Measurements from ENCODE around the gene HCRTR1.

The HCRTR1 gene

DNA sequence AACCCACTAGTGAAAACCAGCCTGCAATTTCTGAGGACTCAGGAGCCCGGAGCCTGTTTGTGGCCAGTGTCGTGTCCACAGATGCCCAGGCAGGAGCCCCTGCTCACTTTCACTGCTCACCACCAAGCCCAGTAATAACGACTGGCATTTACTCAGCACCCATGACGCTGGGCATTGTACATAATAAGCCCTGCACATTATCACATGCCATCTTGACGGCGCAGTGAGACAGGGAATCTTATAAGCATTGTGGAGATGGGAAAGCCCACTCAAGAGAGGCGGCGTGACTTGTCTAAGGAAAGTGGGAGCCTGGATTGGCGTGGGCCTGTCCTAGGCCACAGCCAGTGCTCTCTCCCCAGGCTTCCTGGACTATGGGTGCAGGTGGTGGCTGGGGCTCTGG is 55.9 kb downstream of the HCRTR1 start:
- no peaks in the 10 kb centered on the region for H3K36me3 ChIP-seq (ENCODE audit: insufficient read depth, low read length)
- H3K9ac ChIP-seq (ENCODE audit: low read depth, low read length): no peak overlapping the region
- H3K4me1 ChIP-seq (ENCODE audit: insufficient read depth, low read length): peaks cover 9% of the 10 kb centered on the region; the same call in 1 of the 2 replicates
- no peak overlapping the region for H3K27ac ChIP-seq (ENCODE audit: low read depth, low read length)
- H3K4me3 ChIP-seq (ENCODE audit: low read length): no peak overlapping the region
- H3K9me3 ChIP-seq (ENCODE audit: insufficient read depth, low read depth, low read length): no peaks in the 10 kb centered on the region
- no peaks in the 10 kb centered on the region for H3K27me3 ChIP-seq (ENCODE audit: insufficient read depth, low read length)
- 94% methylated on average over 9 of the region's 9 CpGs for WGBS

- Histone ChIP-seq H3K9me3 (ENCODE audit: insufficient read depth, low read depth, low read length) (no peaks in the 10 kb centered on the region), H3K4me1 (ENCODE audit: insufficient read depth, low read length) (peaks cover 9% of the 10 kb centered on the region; the same call in 1 of the 2 replicates), H3K4me3 (ENCODE audit: low read length) (no peak overlapping the region), H3K27me3 (ENCODE audit: insufficient read depth, low read length) (no peaks in the 10 kb centered on the region), H3K9ac (ENCODE audit: low read depth, low read length) (no peak overlapping the region), H3K36me3 (ENCODE audit: insufficient read depth, low read length) (no peaks in the 10 kb centered on the region), H3K27ac (ENCODE audit: low read depth, low read length) (no peak overlapping the region)
- 65% methylated on average over 8 of the region's 8 CpGs for WGBS
These were observed 57.1 kb downstream of the HCRTR1 start for GRCh38 chr1:31674626-31675025.

DNA sequence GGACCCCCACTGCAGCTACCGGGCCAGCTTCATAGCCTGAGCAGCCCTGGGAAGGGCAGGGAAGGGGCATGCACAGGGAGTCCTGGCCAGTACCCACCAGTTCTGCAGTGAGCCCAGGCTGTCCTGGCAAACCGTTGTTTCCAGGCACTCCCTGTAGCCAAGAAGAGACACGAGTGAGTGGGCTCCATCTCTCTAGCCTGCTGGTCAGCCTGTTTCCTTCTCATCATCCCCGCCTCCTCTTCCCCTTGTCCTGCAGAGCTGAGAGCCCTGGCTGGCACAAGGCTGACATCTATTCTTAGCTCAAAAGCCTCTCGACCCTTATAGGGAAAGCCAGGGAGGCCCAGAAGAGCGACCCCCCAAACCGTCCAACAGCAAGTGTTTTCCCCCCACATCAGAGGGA is 57.7 kb downstream of the HCRTR1 start:
- 77% methylated on average over 7 of the region's 7 CpGs for WGBS
- no peak overlapping the region for H3K27ac ChIP-seq (ENCODE audit: low read depth, low read length)
- no peaks in the 10 kb centered on the region for H3K27me3 ChIP-seq (ENCODE audit: insufficient read depth, low read length)
- H3K9ac ChIP-seq (ENCODE audit: low read depth, low read length): no peak overlapping the region
- H3K4me3 ChIP-seq (ENCODE audit: low read length): no peak overlapping the region
- peaks cover 5% of the 10 kb centered on the region; the same call in 1 of the 2 replicates for H3K4me1 ChIP-seq (ENCODE audit: insufficient read depth, low read length)
- H3K36me3 ChIP-seq (ENCODE audit: insufficient read depth, low read length): no peaks in the 10 kb centered on the region
- H3K9me3 ChIP-seq (ENCODE audit: insufficient read depth, low read depth, low read length): no peaks in the 10 kb centered on the region

DNA sequence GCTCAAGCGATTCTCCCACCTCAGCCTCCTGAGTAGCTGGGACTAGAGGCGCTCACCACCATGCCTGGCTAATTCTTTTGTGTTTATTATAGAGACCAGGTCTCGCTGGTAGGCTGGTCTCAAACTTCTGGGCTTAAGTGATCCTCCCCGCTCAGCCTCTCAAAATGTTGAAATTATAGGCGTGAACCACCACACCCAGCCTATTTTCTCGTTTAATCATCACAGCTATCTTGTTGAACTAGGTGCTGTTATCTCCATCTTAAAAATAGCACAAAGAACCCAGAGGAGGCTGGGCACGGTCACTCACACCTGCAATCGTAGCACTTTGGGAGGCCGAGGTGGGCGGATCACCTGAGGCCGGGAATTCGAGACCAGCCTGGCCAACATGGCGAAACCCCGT is 58.3 kb downstream of the HCRTR1 start:
- 95% methylated on average over 14 of the region's 14 CpGs for WGBS
- Histone ChIP-seq H3K27me3 (ENCODE audit: insufficient read depth, low read length) (no peaks in the 10 kb centered on the region), H3K27ac (ENCODE audit: low read depth, low read length) (no peak overlapping the region), H3K4me1 (ENCODE audit: insufficient read depth, low read length) (no peaks in the 10 kb centered on the region), H3K9me3 (ENCODE audit: insufficient read depth, low read depth, low read length) (no peaks in the 10 kb centered on the region), H3K36me3 (ENCODE audit: insufficient read depth, low read length) (no peaks in the 10 kb centered on the region), H3K9ac (ENCODE audit: low read depth, low read length) (no peak overlapping the region), H3K4me3 (ENCODE audit: low read length) (no peak overlapping the region)
